WERI-Rb-1 (cell line): ENCODE results near the gene CLSTN1.

Experiments
- DNase-seq: peaks from one replicate; pipeline ENCODE4 v3.0.0-alpha.2; 2020
- H3K27ac ChIP-seq: fragments of 250-450 bp; sonication (Bioruptor Pico); 2 replicates; pipeline ENCODE4 v1.5.1; 2020; ENCODE audit warnings: mild to moderate bottlenecking, moderate library complexity
- H3K27me3 ChIP-seq: fragments of 250-450 bp; sonication (Bioruptor Pico); 2 replicates; pipeline ENCODE4 v1.5.1; 2021; ENCODE audit warnings: mild to moderate bottlenecking, low read depth, moderate library complexity; ENCODE audit not compliant: insufficient read depth, severe bottlenecking
- H3K36me3 ChIP-seq: fragments of 250-450 bp; sonication (Bioruptor Pico); 2 replicates; pipeline ENCODE4 v1.5.1; 2020; ENCODE audit warnings: mild to moderate bottlenecking, moderate library complexity
- H3K4me3 ChIP-seq: 2 replicates; pipeline ENCODE4 v1.5.1; 2011; ENCODE audit warnings: low read depth, mild to moderate bottlenecking, control low read depth, low read length
- H3K9me3 ChIP-seq: fragments of 250-450 bp; sonication (Bioruptor Pico); 2 replicates; pipeline ENCODE4 v1.5.1; 2021; ENCODE audit warnings: mild to moderate bottlenecking, moderate library complexity; ENCODE audit not compliant: severe bottlenecking
- CTCF ChIP-seq: IDR thresholded peaks from 2 replicates; pipeline ENCODE4 v1.5.1; 2011; ENCODE audit warnings: low read depth, mild to moderate bottlenecking, control low read depth, inconsistent platforms, low read length

CLSTN1 gene

GRCh38 chr1:9776685-9777084 lies 47.1 kb downstream of the CLSTN1 start:
- no peak for TF ChIP-seq CTCF
- no peak for DNase-seq
- peaks cover 39% of the 10 kb centered on the region for H3K36me3 ChIP-seq

GRCh38 chr1:9774712-9775679 lies 48.8 kb downstream of the CLSTN1 start:
- TF ChIP-seq CTCF, result no peak
- no peak overlapping the region for H3K27ac ChIP-seq
- DNase-seq, result no peak
- no peaks in the 10 kb centered on the region for H3K27me3 ChIP-seq
- H3K4me3 ChIP-seq, result no peak overlapping the region
- no peaks in the 10 kb centered on the region for H3K9me3 ChIP-seq
- peaks cover 54% of the 10 kb centered on the region for H3K36me3 ChIP-seq

More at GRCh38 chr1:9776685-9777084, 47.1 kb downstream of the CLSTN1 start:
- Histone ChIP-seq H3K27ac (no peak overlapping the region), H3K4me3 (no peak overlapping the region), H3K9me3 (no peaks in the 10 kb centered on the region), H3K27me3 (no peaks in the 10 kb centered on the region)

- peaks cover 63% of the 10 kb centered on the region for H3K36me3 ChIP-seq
- H3K9me3 ChIP-seq, result no peaks in the 10 kb centered on the region
- no peak for DNase-seq
- no peaks in the 10 kb centered on the region for H3K27me3 ChIP-seq
- no peak for TF ChIP-seq CTCF
- H3K27ac ChIP-seq, result no peak overlapping the region
- H3K4me3 ChIP-seq, result no peak overlapping the region
Measured at GRCh38 chr1:9770298-9770697, 53.5 kb downstream of the CLSTN1 start.

- Histone ChIP-seq H3K27me3 (no peaks in the 10 kb centered on the region), H3K27ac (no peak overlapping the region), H3K36me3 (peaks cover 66% of the 10 kb centered on the region), H3K9me3 (no peaks in the 10 kb centered on the region), H3K4me3 (no peak overlapping the region)
- no peak for DNase-seq
- TF ChIP-seq CTCF, result peak; percentile 27
Measured at GRCh38 chr1:9768983-9769382, 54.8 kb downstream of the CLSTN1 start.

GRCh38 chr1:9767964-9768668 lies 55.6 kb downstream of the CLSTN1 start:
- peak; percentile 31 for DNase-seq
- no peaks in the 10 kb centered on the region for H3K9me3 ChIP-seq
- H3K4me3 ChIP-seq, result no peak overlapping the region
- TF ChIP-seq CTCF, result no peak
- H3K27ac ChIP-seq, result no peak overlapping the region
- peaks cover 66% of the 10 kb centered on the region for H3K36me3 ChIP-seq
- no peaks in the 10 kb centered on the region for H3K27me3 ChIP-seq
